GM15510 (cell line): ENCODE results near the gene DGUOK.

Experiments used
- POLR2A ChIP-seq: IDR thresholded peaks from 3 replicates; pipeline ENCODE4 v1.6.1; 2011; ENCODE audit warnings: borderline replicate concordance; ENCODE audit not compliant: insufficient read length; ENCODE audit errors: extremely low read depth

The DGUOK gene

DNA sequence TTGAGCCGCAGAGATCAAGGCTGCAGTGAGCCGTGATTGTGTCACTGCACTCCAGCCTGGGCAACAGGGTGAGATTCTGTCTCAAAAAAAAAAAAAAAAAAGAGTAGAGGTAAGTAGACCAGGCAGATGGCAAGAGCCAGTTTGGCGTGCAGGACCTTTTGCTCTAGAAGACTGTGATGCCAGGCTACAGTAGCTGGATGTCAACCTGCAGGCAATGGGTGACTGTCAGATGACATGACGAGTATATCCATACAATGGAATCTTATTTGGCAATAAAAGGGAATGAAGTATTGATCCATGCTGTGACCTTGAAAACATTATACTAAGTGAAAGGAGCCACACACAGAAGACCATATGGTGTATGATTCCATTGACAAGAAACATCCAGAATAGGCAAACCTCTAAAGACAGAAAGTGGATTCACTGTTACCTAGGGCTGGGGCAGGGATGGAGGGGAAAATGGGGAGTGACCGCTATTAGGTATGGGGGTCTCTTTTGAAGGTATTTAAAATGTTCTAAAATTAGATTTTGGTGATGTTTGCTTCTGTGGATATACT is 11.2 kb upstream of the DGUOK start:
- no peak for TF ChIP-seq POLR2A

DNA sequence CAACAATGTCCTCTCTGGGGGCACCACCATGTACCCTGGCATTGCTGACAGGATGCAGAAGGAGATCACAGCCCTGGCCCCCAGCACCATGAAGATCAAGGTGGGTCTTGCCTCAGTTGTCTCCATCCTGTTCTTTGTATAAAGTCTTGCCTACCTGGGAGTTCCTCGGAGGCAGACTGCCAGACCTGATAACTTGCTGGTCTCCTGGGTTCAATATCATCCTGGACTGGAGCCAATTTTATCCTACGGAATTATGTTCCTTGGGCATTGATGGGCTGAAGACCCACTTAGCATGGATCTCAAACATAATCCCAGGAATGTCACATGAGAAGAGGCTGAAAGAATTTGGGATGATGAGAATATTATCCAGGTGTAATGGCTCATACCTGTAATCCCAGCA is 10.0 kb upstream of the DGUOK start:
- TF ChIP-seq POLR2A: no peak

DNA sequence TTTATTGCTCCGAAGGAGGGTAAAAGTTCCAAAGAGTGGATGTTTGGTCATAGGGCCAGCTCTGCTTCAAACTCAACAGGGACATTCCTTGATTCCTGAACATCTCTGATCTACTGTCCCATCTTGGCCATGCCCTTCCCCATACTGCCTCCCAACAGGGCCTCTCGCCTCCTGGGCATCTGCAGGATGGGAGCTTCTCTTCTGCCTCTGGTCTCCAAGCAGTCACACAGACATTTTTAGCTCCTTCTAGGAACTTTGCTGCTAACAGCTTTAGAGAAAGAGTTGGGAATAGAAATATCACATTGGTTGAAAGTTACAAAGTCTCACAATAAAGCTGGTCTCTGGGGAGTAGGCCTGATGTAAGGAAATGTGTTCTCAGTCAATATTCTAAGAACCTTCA is 9.4 kb upstream of the DGUOK start:
- TF ChIP-seq POLR2A: no peak

DNA sequence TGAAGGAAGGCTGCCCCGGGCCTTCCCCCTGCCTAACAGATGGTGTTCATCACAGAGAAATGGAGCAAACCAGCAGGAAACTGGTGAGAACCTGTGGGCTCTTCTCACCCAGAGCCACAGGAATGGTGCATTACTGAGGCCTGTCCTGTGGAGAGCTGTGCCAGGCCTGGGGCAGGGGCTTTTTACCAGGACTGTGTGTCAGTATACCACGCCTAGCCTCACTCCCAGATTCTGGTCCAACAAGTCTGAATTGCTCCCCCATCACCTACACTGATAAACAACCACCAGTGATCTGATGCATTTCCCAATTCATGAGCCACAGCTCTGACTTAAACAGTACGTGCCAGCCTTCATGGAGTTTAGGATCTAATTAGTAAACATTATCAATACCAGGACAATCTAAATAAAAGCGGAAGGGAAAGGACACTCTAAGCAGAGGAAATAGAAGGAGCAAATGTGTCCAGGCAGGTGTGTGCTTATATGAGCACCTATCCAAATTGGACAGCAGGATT is 8.9 kb upstream of the DGUOK start:
- no peak for TF ChIP-seq POLR2A

DNA sequence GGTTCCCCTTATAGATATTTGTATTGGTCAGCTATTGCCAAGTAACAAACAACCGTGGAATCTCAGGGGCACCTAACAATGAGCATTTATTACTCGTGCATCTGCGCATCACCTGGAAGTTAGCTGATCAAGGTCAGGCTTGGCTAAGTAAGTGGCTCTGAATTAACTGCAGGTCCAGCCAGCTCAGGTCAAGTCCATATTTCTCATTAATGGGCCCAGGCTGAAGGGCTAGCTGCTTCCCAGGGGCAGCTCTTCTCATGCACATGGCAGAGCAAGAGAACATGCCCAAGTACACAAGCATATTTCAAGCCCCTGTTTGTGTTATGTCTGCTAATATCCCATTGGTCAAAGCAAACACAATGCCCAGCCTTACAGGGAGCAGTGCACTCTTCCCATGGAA is 7.8 kb upstream of the DGUOK start:
- no peak for TF ChIP-seq POLR2A

DNA sequence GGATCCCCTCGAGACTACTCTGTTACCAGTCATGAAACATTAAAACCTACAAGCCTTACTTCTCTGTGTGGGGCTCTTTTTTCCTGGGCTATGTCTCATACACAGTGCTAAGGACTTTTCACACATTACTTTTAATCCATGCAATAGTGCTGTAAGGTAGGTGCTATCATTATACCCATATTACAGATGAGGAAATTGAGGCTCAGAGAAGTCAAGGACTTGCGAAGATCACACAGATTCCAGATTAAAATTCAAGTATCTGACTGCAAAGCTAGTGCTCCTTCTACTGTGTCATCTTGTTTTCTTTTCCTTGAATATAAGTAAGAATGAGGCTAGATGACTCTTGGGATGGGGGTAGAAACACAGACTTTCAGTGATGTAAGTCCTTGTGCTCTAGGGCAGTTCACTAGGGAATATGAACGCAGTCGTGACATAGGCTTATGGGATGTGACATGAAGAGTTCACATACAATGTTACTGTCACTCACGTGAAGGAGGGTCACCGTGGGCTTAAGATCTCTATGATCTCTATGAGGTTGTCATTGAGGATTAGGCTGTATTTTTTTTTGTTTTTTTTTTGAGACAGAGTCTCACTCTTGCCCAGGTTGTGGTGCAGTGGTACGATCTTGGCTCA is 7.0 kb upstream of the DGUOK start:
- TF ChIP-seq POLR2A: no peak

DNA sequence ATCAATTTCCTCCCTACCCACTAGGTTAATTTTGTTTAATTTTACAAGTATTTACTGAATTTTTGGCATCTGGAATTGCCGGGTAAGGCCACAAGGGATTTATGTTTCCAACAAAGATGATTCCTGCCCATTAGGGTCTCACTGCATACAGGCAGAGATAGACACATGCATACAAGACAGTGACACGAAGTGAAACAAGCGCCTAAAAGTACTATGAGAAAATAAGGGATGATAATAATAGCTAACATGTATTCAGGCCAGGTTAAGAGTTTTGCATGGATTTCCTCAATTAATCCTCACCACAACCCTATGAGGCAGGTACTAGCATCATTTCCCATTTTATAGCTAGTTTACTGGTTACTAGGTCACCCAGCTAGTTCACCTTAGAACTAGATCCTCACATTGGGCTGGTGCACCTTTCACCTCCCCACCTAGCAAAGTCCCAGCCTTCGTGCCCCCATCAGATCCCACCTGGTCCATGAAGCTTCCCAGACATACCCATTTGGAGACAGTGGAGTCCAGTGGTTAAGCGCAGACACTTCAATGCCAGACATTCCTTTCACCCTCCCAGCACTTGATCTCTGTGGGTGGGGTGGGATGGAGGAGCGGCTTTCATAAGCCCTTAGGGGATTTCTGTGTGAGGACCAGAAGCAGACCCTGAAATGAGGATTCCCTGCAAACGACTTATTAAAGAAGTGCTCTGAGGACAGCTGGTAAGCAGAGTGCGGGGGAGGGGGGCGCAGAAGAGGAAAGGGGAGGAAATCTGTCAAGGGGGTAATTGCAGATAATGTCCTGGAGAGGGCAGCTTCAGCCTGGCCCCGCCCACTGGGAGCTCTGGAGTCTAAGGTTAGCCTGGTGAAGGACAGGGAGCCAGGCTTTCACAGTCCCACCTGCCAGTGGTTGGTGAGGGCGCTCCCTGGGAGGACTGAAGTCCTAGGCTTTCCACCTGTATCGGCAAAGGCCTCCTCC is 5.8 kb upstream of the DGUOK start:
- TF ChIP-seq POLR2A: no peak

DNA sequence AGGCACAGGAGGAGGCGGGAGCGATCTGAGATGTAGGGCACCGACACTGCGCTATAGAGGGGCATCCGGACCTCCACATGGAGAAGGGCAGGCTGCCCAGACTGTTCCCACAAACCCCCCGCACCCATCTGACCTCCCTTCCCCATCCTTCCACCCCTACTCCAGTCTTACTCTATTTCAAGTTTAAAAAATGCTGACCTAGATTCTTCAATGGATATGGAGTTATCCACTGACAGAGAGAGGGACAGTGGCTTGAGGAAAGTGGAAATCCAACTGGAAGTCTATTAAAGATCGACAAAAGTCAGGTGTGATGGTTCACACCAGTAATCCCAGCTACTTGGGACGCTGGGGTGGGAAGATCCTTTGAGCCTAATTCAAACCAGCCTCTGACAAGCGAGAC is 5.1 kb upstream of the DGUOK start:
- no peak for TF ChIP-seq POLR2A

DNA sequence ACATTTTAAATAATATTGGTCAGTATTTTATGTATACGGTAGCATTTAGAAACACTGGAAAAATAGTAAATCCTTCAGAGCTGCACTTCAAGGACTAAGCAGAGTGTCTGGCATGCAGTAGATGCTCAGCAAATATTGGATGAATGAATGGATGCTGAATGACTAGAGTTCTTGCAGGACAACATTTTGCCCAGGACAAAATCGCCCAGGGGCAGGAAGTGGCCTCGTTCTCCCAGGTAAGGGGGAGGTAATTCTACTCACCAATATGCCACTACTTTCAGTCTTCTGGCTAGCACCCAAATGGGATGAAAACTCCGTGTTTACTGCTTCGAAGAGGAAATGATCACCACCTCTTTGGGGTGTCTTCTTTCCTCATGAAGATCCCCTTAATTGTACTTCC is 4.0 kb upstream of the DGUOK start:
- TF ChIP-seq POLR2A: no peak

DNA sequence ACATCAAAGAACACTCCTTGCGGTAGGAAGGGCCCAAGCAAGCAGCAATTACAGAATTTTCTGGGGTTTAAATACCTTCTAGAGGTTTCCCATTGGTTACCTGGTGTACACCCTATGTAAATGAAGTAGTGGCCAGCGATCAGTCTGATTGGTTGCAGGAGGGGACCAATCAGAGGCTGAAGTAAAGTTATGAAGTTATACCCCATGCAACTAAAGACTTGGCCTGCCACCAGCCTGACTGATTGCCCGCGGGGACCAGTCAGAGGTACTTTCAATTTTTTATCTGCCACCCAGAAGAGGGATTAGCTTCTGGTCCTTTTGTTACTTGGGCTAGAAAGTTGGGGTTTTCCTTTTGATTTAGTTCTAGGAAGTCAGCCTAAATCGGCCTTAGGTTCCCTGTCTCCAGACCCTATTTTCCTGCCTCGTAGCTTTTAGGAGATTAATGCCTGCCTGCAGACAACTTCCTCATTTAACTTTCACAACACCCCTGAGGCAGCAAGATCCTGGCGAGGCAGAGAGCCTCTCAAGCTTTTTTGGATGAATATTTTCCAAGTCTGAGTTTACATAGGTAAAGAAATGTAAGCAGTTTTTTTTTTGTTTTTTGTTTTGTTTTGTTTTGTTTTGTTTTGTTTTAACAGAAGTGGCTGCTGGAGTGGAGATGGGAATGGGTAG is 1.5 kb upstream of the DGUOK start:
- no peak for TF ChIP-seq POLR2A

DNA sequence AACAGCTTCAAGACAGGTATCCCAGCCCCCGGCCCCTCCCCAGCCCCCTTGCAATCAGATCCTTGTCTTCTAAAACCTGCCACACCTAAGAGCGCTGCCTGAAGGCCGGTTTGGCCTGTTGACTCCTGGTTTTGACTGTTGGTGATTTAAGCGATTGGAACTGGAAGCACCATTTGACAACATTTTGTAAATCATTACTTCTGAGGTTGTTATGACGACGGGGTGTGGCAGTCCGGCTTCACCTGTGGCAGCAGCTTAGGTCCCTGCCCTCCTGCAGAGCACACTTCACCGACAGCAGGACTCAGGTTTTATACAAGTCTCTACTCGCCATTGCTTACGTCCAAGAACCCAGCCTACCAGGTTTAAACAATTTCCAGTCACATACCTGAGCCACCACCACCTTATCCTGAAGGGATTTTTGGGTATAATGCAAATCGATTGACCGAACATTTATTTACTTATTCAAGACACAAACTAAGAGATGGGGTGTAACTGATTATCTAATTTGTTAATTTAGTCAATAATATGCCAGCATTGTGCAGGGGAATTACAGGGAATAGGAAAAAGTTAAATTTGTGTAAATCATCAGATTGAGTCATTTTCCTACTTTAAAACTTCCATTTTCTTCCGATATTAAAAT is 707 bp upstream of the DGUOK start:
- no peak for TF ChIP-seq POLR2A

DNA sequence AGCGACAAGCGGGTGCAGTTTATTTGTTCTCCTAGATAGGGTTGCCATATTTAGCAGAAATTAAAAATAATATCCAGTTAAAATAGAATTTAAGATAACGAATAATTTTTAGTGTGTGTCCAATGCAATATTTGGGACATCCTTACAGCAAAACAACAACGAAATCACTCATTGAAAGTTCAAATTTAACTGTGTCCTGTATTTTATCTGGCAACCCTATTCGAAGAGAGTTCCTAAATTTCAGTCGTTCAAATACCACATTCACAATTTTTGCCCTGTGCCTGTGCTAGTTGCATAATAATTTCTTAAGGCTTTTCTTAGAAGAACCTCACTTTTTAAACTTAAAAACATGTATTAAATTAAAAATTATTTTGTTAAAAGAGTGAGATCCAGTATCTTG is 664 bp downstream of the DGUOK start:
- TF ChIP-seq POLR2A: no peak

DNA sequence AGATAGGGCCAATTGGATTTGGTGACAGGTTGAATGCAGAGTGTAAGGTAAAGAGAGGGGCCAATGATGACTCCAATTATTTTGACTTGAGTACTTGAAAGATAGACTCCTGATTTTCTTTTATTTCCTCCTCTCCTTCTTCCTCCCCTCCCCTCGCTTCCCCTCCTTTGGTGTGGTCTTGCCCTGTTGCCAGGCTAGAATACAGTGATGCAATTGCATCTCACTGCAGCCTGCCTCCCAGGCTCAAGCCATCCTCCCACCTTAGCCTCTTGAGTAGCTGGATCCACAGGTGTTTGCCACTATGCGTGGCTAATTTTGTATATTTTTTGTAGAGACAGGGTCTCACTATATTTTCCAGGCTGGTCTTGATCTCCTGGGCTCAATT is 2.3 kb downstream of the DGUOK start:
- TF ChIP-seq POLR2A: no peak

DNA sequence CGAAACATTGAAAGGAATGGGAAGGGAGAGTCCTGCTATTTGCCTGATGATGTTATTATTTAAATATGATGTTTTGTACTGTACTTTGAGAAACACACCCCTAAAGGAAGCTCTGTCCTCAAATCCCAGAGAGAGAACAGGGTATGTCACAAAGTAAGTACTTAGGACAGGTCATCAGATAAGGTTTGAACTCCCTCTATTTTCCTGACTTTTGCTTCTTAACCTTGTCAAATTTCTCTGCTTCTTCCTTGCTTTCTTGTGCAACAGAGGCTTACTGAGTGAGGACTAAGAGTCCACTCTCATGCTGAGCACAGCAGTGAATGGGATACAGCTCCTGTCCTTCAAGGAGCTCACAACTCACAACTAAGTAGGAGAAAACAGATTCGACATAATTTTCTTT is 3.7 kb downstream of the DGUOK start:
- no peak for TF ChIP-seq POLR2A
